C4-2B (cell line): ENCODE data around the gene MED23.
"Not testable (repeated sequence)": the region's sequence is repeated elsewhere in the genome, so short reads cannot be mapped to it uniquely, and the experiment has no call there.

ENCODE experiments used
- H3K27ac ChIP-seq: fragments of 450-650 bp; 2 replicates; pipeline ENCODE4 v1.5.1; 2017
- CTCF ChIP-seq: fragments of 450-650 bp; conservative IDR thresholded peaks from 2 replicates; pipeline ENCODE4 v1.5.1; 2017; ENCODE audit warnings: mild to moderate bottlenecking
- ZFX ChIP-seq: fragments of 450-650 bp; IDR thresholded peaks from 2 replicates; pipeline ENCODE4 v1.6.1; 2017

Gene MED23

GRCh38 chr6:131545317-131545716, 82.7 kb downstream of the MED23 start:
- TF ChIP-seq CTCF (no peak), ZFX (no peak)

GRCh38 chr6:131538615-131539014, 89.4 kb downstream of the MED23 start:
- not testable (repeated sequence) for H3K27ac ChIP-seq

More at GRCh38 chr6:131545317-131545716, 82.7 kb downstream of the MED23 start:
- H3K27ac ChIP-seq, result no peak overlapping the region

- TF ChIP-seq ZFX (no peak), CTCF (no peak)
- no peak overlapping the region for H3K27ac ChIP-seq
These were observed 95.4 kb downstream of the MED23 start for GRCh38 chr6:131532580-131533039.

GRCh38 chr6:131531681-131532080, 96.4 kb downstream of the MED23 start:
- not testable (repeated sequence) for H3K27ac ChIP-seq

GRCh38 chr6:131530936-131531335, 97.1 kb downstream of the MED23 start:
- not testable (repeated sequence) for H3K27ac ChIP-seq

- TF ChIP-seq ZFX, result no peak
- TF ChIP-seq CTCF, result no peak
These were observed 103.2 kb downstream of the MED23 start for GRCh38 chr6:131524695-131525336.

GRCh38 chr6:131523988-131524673, 103.9 kb downstream of the MED23 start:
- H3K27ac ChIP-seq, result no peak overlapping the region
- no peak for TF ChIP-seq CTCF
- no peak for TF ChIP-seq ZFX

More at GRCh38 chr6:131524695-131525336, 103.2 kb downstream of the MED23 start:
- no peak overlapping the region for H3K27ac ChIP-seq
